ENCODE data around the gene PLCXD1. TPM values are rescaled to one million over a fixed set of nuclear protein-coding genes. Genes with fewer than 3 reads are reported as not detected.

The PLCXD1 gene
- total and polyA plus RNA-seq, 9 of the 15 experiments (the other 6 are each of a cell fraction or from before 2014, with no cell fraction given): 6.0 to 60.2 (median 39.5) TPM

DNA sequence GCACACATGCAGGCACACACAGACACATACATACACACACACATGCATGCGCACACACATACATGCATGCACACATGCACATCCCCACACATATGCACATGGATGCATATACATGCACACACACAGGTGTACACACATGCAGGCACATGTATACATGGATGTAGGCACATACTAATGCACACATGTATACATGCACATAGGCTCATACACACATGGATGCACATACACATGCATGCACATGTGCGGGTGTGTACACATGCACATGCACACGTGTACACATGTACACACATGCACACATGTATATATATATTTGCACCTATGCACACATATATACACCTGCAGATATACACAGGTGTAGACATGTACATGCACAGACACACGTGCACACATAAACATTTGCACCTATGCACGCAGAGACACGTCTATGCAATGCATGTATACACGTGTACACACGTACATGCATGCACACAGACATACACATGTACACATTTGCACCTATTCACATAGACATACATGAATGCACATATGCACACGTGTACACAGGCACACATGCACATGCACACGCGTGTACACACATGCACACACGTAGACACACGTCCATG lies 4.0 kb downstream of the PLCXD1 start:
- intact Hi-C loops (cut with micrococcal nuclease): no loop called here
- Histone ChIP-seq H4K20me1 (replicated peaks; ENCODE audit: control insufficient read depth, insufficient read depth, low read length) (no peaks in the 10 kb centered on the region), H3K9me1 (ENCODE audit: control insufficient read depth, insufficient read depth, low read length) (no peaks in the 10 kb centered on the region), H3K79me2 (ENCODE audit: control insufficient read depth, insufficient read depth, low read length) (peaks cover 52% of the 10 kb centered on the region), H3K4me3 (no peak overlapping the region), H3K4me1 (replicated peaks in 1 of 2; ENCODE audit: control insufficient read depth in 2 of 2, insufficient read depth in 2 of 2, low read length in 2 of 2) (peaks cover 0 to 5% of the 10 kb centered on the region in 2 experiments; a peak in 2 of 5 replicates), H3K4me2 (ENCODE audit: insufficient read depth, low read length) (no peak overlapping the region), H3K27me3 (ENCODE audit: control insufficient read depth in 2 of 2, insufficient read depth in 2 of 2, low read length in 2 of 2) (no peaks in the 10 kb centered on the region), H3K9ac (ENCODE audit: insufficient read depth in 1 of 2, low read depth in 2 of 2, low read length in 2 of 2) (no peak overlapping the region), H3K36me3 (ENCODE audit: control insufficient read depth, insufficient read depth, low read length) (peaks cover 54% of the 10 kb centered on the region), H3K9me3 (replicated peaks; ENCODE audit: control insufficient read depth, insufficient read depth, low read depth, low read length) (no peaks in the 10 kb centered on the region), H3K27ac (ENCODE audit: extremely low read depth, low read depth, low read length) (no peak overlapping the region), H2AFZ (ENCODE audit: low read depth, low read length) (no peak overlapping the region)
- DNase-seq (ENCODE audit: extremely low read depth in 1 of 4, low spot score in 3 of 4) (no peak), FAIRE-seq (no peak), ATAC-seq (no peak)
- 95% methylated on average over 12 of the region's 13 CpGs for WGBS (ENCODE audit: insufficient coverage, low coverage, missing lambda C conversion rate)
- no TSS peak for BruUV-seq (replicated peaks)
- ChIA-PET POLR2A (no interaction called here), CTCF (ENCODE audit: low intra/inter-chr PET ratio) (no interaction called here)
- TF ChIP-seq NFRKB (IDR thresholded peaks at IDR 0.05; ENCODE audit: low read depth) (0 out of 2 replicates have a peak, but pooled peaks have one; percentile 40), KDM1A (IDR thresholded peaks at IDR 0.05) (peak in 1 of 2 experiments; percentile 87; a peak in 2 of 4 replicates), ZNF174 (CRISPR knock-in tag; IDR thresholded peaks at IDR 0.05) (no peak), ZZZ3 (IDR thresholded peaks at IDR 0.05) (no peak)
- TF ChIP-seq, protein P1, sequence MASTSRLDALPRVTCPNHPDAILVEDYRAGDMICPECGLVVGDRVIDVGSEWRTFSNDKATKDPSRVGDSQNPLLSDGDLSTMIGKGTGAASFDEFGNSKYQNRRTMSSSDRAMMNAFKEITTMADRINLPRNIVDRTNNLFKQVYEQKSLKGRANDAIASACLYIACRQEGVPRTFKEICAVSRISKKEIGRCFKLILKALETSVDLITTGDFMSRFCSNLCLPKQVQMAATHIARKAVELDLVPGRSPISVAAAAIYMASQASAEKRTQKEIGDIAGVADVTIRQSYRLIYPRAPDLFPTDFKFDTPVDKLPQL (IDR thresholded peaks at IDR 0.05; ENCODE audit: extremely low read depth, insufficient read length): no peak
- TF ChIP-seq, protein P2, sequence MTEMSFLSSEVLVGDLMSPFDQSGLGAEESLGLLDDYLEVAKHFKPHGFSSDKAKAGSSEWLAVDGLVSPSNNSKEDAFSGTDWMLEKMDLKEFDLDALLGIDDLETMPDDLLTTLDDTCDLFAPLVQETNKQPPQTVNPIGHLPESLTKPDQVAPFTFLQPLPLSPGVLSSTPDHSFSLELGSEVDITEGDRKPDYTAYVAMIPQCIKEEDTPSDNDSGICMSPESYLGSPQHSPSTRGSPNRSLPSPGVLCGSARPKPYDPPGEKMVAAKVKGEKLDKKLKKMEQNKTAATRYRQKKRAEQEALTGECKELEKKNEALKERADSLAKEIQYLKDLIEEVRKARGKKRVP (CRISPR knock-in tag; IDR thresholded peaks at IDR 0.05): no peak
- in situ Hi-C loops (cut with MboI): no loop called here
